Fibroblast of villous mesenchyme (primary cell): ENCODE measurements around the gene RRBP1. TPM values are rescaled to one million over a fixed set of nuclear protein-coding genes. Genes with fewer than 3 reads are reported as not detected.

ENCODE experiments used
- DNase-seq: peaks from one replicate; pipeline ENCODE4 v3.0.0-alpha.2; 2010; ENCODE audit warnings: low read depth
- H3K4me3 ChIP-seq: 2 replicates; pipeline ENCODE4 v1.5.1; 2011; ENCODE audit warnings: low read depth, mild to moderate bottlenecking, low read length
- total RNA-seq: library from RNA; depleted of rRNA; stranded (reverse); fragments of >200 nt; gene quantifications from 2 replicates; pipeline ENCODE4 v1.2.3, GENCODE V29; 2012
- TF ChIP-seq, protein P1 (sequence below): IDR thresholded peaks from 2 replicates; pipeline ENCODE4 v1.5.1; 2012; ENCODE audit warnings: low read depth, mild to moderate bottlenecking, low read length; ENCODE audit not compliant: insufficient read depth

RRBP1 gene
- total RNA-seq, 1 donor: 123 TPM

DNA sequence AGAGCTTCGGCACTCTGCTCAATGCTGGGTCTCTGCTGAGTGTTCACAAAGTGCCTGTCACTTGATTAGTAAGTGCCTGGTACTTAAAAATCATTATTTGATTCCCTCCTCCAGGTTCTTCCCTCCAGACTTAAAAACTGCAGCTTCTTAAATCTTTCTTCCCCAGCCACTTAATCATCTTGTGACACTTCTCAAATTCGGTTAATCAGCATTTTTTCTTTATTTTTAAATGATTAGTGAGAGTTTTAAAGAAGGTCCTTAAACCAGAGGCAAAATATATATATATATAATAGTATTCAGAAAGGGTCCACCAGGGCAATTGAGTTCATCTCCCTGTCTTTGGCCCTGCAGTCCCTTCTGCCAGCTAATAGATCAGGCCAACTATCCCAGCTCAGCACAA, 9.7 kb upstream of the RRBP1 start:
- TF ChIP-seq, protein P1, sequence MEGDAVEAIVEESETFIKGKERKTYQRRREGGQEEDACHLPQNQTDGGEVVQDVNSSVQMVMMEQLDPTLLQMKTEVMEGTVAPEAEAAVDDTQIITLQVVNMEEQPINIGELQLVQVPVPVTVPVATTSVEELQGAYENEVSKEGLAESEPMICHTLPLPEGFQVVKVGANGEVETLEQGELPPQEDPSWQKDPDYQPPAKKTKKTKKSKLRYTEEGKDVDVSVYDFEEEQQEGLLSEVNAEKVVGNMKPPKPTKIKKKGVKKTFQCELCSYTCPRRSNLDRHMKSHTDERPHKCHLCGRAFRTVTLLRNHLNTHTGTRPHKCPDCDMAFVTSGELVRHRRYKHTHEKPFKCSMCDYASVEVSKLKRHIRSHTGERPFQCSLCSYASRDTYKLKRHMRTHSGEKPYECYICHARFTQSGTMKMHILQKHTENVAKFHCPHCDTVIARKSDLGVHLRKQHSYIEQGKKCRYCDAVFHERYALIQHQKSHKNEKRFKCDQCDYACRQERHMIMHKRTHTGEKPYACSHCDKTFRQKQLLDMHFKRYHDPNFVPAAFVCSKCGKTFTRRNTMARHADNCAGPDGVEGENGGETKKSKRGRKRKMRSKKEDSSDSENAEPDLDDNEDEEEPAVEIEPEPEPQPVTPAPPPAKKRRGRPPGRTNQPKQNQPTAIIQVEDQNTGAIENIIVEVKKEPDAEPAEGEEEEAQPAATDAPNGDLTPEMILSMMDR: no peak
- no peak for DNase-seq
- no peak overlapping the region for H3K4me3 ChIP-seq

DNA sequence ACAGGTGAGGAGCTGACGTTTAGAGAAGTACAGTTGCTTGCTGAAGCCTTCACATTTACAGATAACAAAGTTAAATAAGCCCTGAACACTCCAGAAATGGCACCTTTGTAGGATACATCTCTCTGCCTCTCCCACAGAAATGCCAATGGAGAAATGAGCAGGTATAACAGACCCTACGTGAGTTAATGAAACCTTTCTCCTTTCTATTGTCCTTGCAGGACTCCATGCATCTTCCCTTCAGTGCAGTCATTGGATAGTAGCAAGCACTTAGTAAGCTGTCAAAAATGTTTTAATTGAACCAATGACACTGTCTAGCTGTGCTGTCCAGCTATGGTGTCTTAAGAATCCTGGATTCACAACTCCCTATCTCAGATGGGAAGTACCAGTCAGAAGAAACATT, 8.1 kb upstream of the RRBP1 start:
- DNase-seq: no peak
- H3K4me3 ChIP-seq: no peak overlapping the region
- TF ChIP-seq, protein P1: no peak

DNA sequence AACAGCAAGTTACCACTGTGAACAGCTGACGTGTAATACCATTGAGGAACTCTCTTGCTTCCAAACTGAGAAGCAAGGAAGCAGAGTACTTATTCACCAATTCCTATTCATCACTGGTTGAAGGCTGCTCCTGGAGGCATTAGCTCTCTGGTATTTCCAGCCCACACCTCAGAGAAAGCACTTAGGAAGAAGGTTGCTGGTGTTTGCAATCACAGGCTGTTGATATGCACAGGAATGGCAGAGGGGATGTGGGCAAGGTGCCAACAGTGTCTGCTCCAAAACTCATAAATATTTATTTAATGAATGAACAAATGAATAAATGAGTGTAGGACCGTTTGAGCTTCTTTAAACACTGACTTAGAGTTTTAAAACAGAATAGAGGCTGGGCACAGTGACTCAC, 6.9 kb upstream of the RRBP1 start:
- DNase-seq: peak; percentile 26
- TF ChIP-seq, protein P1: no peak
- H3K4me3 ChIP-seq: no peak overlapping the region

DNA sequence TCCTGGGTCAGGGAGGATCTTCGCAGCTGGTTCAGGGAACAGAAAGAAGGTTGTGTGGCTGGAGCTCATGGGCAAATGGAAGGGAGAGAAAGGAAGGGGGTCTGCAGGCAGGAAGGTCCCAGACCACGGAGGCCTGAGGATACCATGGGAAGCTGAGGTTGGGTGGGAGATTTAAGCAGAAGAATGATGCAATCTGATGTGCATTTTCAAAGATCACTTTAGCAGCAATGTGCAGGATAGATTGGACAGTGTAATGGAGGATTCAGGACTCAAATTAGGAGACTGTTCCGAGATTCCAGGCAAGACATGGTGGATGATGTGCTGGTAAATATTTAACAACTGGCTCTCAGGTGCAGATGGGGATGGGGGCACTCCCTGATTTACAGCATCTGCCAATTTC, 5.8 kb upstream of the RRBP1 start:
- H3K4me3 ChIP-seq: no peak overlapping the region
- TF ChIP-seq, protein P1: no peak
- no peak for DNase-seq

DNA sequence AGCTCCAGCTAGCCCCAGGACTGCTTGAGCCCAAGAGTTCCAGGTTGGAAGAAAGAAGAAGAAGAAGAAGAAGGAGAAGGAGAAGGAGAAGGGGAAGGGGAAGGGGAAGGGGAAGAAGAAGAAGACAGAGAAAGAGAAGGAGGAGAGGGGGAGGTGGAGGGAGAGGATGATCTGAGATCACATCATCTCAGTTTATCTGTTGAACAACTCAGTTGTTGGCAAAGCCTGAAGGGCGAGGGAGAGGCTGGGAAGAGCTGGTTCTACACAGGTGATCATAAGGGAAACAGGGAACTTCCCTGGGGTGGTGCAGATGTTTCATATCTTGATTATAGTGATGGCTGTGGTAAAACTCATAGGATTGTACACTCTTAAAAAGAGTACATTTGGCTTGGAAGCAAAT, 3.1 kb upstream of the RRBP1 start:
- DNase-seq: no peak
- TF ChIP-seq, protein P1: no peak
- no peak overlapping the region for H3K4me3 ChIP-seq

DNA sequence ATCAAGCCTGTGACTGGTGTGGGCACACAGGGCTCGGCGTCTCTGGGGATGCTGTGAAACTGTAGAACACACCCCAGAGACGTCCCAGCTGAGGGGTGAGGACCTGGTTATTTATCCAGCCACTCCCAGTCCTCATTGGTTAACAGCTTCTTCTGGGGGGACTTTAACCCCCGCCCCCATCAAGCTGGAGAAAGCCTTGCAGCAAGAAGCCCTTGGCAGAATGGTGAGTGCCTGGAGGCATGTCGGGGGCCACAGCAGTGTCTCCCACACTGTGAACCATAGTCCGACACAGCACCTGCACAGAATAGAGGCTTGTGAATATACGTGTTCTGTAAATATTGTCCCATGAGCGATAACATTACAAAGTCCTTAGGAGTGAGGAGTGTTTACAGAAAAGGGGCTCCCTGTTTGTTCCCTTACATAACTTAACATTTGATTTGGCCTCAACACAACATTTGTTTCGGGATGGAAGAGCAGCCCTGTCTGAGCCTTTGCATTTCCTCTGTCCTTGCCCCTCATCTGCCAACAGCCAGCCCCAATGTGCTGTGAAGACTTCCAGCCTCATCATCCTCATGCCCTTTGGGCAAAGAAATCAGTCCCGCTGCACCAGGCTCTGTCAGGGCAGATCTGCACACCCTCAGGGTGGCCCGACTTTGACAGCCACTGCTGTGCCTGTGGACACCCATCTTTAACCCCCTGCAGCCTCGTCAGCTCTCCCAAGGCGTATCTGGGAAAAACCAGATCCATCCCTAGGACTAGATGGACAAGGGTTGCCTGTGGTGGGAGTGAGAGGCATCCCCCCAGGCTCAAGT, 2.2 kb upstream of the RRBP1 start:
- no peak overlapping the region for H3K4me3 ChIP-seq
- no peak for DNase-seq
- TF ChIP-seq, protein P1: no peak
